NT2/D1 (cell line): ENCODE measurements around the gene SARS1.

Source experiments
- SUZ12 ChIP-seq: IDR thresholded peaks from 2 replicates; pipeline ENCODE4 v1.6.1; 2011; ENCODE audit not compliant: insufficient read length, insufficient read depth; ENCODE audit errors: extremely low read depth
- YY1 ChIP-seq: IDR thresholded peaks from 2 replicates; pipeline ENCODE4 v1.6.1; 2011; ENCODE audit not compliant: insufficient read length, insufficient read depth
- ZNF274 ChIP-seq: IDR thresholded peaks from 2 replicates; pipeline ENCODE4 v1.6.1; 2011; ENCODE audit warnings: mild to moderate bottlenecking, low read depth, low read length

DNA sequence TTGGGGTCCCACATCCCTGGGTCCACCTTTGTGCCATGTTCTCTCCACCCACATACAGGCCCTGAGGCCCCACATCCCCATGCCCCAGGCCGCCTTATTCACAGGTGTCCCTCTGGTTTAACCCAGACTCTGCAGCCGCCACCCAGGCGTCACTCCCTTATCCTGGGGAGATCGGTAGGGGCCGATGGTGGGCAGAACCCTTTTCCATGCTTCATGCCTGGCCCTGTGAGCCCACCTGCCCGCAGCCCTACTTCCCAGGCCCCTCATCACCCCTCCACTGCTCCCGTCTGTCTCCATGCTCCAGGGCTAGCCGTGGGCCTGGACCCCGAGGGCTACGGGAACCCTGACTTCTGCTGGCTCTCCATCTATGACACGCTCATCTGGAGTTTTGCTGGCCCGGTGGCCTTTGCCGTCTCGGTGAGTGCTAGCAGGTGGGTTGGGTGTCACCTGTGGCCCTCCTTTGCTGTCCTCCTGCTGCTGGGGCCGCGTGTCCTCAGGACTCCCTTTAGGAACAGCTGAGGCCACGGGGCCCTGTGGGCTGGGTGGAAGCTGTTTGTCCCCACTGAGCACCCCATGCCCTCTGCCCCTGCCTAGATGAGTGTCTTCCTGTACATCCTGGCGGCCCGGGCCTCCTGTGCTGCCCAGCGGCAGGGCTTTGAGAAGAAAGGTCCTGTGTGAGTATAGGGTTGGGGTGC, 57.1 kb downstream of the SARS1 start:
- no peak for TF ChIP-seq YY1
- TF ChIP-seq ZNF274: no peak
- TF ChIP-seq SUZ12: no peak
